ENCODE data around the gene HOXC11.

HOXC11 gene

DNA sequence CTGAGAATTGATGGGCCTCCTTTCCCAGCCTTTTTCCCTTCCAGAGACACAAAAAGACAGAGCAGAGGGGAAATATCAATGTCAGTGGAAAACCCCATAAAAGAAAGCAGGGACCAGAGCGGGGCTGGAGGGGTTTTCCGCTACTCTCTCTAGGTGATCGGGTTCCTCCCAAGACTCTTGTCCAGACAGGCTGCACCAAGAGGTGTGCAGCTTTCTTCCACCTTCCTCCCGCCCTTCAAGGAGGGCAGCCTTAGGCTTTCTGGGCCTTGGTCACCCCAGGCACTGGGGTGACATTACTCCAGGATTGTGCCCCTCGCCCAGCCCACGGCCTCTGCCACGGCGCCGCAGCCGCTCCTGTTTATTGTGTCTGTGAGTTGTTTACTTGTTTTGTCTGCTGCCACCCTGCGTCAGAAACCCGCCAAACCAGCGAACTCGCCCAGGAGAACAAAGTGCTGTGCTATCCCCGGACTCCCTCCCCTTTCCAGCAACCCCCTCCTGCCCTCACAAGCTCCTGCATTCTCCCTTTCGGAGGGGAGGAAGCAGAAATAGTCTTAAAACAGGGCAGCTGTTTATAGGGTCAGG lies 48.6 kb downstream of the HOXC11 start:
- DNase-seq (ENCODE audit: low read depth) = no peak

DNA sequence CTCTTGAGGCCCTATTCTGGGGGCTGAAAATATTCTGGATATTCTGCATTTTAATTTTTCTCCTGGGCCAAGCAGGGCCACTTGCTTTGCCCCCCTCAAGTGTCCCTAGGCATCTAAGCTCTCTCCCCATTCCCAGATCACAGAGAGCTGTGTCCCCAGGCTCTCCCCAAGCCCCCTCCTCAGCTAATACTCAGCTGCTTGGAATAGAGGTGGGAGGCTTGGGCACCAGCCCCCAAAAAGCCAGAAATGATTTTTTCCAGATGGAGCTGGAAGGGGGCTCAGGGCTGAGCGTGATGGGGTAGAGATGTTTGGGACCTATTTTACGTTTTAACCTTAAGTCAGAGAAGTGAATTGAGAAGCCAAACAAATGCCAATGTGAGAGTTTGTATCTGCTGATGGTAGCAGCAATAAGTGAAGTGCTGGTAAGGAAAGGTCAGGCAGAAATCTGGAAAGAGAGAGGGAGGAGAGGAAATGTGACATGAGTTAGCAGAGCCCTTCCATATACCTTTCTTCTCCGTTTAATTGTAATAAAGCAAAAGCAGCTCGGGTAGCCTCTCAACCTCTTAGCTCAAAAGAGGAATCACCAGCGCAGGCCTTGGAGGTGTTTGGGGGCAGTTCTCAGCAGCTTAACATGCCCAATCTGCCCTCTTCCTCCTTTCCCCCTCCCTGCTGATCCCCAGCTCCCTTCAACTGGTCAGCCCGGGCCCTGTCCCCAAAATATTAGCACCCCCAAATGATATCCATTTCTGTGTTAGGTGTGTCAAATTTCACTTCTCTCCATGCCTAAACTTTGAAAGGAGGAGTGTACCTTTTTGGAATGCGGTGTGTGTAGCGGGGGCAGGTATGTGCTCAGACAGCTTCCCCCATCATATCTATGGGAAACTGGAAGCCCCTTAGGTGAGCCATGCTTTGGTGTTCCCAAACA lies 50.3 kb downstream of the HOXC11 start:
- no peak for DNase-seq (ENCODE audit: low read depth)

DNA sequence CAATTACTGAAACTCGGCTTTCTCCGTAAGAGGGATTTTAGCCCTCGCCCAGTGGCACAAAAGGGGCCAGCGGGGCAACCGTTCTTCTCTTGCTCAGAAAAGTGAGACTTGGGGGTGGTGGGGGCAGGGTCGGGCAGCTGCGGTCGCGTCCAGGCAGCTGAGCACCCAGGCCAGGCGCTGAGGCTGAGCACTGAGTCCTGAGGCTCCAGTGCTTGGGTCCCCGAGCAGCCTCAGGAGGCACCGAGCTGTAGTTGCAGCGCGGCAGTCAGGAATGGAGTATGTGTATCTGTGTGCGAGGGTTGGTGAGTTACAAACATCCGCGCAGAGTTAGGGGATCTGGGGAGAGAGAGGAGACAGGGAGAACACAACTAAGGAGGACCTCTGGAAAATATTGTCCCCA lies 51.2 kb downstream of the HOXC11 start:
- DNase-seq (ENCODE audit: low read depth) = no peak

- no peak for DNase-seq (ENCODE audit: low read depth)
Measured at GRCh38 chr12:54024581-54025305, 51.8 kb downstream of the HOXC11 start.

- no peak for DNase-seq (ENCODE audit: low read depth)
Measured at GRCh38 chr12:54025499-54026405, 52.8 kb downstream of the HOXC11 start.

GRCh38 chr12:54026640-54027441 lies 53.9 kb downstream of the HOXC11 start:
- no peak for DNase-seq (ENCODE audit: low read depth)

Data from T follicular helper cell (primary cell).